ENCODE results near the gene CEP89.
"Not testable (repeated sequence)": the region's sequence is repeated elsewhere in the genome, so short reads cannot be mapped to it uniquely, and the experiment has no call there.

Gene CEP89

DNA sequence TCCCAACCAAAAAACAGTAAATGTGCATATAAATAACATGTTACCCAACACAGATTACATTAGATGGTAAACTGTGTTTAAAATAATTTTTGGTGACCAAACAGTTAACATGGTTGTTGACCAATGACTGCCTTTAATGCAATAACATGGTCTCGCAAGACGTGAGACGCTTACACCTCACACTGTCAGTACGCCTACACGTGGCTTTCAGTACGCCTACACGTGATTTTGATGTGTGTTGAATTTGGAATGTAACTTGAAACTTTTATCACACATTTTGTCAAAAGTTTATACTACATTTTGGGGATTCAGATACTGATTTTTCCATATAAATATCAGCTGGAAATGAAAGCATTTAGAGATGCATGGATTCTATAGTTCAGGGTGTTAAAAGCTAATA, 134.2 kb downstream of the CEP89 start:
- DNase-seq (ENCODE audit: low read depth), result no peak

DNA sequence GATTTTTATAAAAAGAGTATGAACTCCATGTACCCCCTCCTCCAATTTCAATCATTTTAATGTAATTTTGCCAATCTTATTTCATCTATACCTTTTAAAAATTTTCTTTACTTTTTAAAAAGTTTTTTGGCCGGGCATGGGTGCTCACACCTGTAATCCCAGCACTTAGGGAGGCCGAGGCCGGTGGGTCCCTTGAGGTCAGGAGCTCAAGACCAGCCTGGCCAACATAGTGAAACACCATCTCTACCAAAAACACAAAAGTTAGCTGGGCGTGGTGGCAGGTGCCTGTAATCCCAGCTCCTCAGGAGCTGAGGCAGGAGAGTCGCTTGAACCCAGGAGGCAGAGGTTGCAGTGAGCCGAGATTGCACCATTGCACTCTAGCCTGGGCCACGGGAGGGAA, 138.4 kb downstream of the CEP89 start:
- DNase-seq (ENCODE audit: low read depth), result not testable (repeated sequence)

DNA sequence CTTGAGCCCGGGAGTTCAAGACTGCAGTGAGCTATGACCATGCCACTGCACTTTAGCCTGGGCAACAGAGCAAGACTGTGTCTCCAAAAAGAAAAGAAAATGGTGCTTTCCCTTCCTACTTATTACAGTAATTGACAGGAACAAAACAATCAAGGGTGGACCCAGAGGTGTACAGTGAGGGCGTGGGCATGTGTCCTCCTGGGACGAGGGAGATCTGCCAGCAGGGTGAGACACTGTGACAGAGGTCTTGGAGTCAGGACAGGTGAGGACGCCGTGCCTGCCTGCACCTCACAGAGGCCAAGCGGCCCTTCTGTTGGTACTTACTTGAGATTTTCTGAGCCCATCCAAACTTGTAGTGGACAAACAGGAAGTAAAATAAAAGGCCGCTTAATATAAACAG, 138.9 kb downstream of the CEP89 start:
- not testable (repeated sequence) for DNase-seq (ENCODE audit: low read depth)

DNA sequence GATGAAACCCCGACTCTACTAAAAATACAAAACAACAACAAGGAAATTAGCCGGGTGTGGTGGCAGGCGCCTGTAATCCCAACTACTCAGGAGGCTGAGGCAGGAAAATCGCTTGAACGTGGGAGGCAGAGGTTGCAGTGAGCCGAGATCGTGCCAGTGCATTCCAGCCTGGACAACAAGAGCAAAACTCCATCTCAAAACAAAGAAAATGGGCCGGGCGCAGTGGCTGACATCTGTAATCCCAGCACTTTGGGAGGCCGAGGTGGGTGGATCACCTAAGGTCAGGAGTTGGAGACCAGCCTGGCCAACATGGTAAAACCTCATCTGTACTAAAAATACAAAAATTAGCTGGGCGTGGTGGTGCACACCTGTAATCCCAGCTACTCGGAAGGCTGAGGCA, 139.7 kb downstream of the CEP89 start:
- not testable (repeated sequence) for DNase-seq (ENCODE audit: low read depth)

DNA sequence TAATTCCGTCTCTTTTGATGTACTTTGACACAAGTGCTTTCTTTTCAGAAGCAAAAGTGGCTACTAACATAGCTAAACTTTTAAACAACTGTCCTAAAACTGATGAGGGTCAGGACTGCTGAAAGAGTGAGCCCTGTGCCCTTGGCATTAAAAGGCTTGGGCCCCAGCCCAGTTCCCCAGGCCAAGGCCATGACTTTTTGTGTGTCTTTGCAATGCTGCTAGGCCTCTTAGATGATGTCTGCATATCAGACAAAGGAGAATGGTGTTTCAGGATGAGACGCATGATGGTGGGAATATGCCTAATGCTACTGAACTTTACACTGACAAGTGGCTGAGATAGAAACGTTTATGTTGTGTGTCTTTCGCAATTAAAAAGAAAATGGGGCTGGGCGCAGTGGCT, 140.1 kb downstream of the CEP89 start:
- no peak for DNase-seq (ENCODE audit: low read depth)

DNA sequence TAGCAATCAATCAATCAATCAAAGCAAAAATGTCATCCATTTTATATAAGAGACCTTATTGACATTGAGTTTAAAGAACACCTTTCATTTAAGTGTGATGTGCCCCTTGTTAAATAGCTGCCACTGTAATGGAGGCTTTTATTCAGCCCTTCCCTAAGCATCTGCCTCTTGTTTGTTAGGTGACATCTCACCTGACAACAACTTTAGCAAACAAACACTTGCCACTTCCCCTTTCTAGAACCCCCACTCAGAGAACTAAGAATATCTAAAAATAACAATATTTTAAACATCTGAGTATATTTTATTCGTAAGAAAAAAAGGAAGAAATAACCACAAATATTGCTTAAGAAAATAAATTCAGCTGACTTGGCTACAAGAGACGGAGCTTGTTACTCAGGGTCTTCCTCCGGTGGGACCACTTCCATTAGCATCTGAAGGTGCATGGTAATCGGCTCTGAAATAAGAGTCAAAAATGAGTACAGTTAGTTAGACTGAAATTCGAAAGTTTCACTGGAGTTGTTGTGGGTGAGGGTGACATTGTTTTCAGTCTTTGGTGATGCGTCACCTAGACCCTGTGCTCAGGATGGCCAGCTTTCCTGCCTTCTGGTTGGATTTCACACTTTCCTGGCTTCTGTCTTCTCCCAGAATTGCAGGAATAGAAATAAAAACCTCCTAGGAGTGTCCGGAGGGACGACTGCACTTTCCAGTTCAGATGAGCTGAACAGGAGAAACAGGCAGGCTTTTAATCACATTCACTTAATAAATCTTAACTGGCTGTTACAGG, 141.3 kb downstream of the CEP89 start:
- DNase-seq (ENCODE audit: low read depth), result no peak

DNA sequence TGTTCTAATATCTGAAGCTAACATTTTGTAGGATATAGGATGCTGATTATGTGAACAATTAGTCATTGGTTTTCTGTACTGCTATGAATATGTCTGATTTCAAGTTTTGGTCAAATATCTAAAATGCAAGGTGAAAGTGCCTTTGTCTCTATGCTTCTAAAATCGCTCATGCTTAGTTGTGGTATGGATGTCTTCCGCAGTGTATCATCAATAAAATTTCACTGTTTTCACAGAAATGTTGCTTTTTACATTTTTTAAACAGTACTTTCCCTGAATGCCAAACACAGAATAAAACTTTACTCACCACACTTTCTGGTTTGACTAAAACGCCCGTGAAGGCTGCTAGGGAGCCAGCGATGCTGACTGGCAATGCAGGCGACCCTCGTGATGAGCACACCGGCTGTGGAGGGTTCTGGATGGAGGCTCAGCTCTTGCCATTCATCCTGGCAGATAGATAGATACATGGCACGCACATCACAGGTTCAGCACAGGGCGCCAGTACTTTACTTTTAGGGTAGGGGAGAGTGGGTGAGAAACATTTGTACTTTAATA, 142.3 kb downstream of the CEP89 start:
- DNase-seq (ENCODE audit: low read depth), result no peak

DNA sequence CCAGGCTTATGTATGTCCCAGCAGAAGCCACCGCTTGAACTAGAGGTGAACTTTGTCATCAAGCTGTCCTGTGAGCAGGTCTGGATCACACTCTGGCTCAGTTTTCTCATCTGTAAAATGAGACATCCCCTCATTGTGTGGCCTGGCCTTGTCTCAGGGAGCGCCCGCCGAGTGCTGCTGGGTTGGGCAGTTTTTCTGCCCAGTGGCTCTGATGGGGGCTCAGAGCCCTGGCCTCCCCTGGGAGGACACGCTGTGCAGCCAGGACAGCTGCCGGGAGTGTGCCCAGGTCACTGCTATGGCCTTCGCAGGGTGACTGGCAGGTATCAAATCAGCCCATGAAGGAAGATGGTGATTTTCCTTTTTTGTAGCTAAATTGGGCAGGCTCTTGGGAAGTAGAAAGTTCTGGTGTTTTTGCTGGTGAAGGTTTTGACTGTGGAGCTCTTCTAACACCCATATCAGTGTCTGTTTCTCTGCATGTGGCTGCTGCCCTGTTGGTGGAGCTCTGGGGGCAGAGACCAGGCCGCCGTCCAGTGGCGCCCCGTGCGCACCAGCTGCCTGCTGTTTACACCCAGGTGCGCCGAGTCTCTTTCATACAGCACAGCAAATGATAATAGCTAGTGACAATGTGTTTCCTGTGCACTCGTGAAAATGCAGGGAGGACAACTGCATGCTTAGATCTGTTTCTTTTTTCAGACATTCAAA, 143.0 kb downstream of the CEP89 start:
- no peak for DNase-seq (ENCODE audit: low read depth)

DNA sequence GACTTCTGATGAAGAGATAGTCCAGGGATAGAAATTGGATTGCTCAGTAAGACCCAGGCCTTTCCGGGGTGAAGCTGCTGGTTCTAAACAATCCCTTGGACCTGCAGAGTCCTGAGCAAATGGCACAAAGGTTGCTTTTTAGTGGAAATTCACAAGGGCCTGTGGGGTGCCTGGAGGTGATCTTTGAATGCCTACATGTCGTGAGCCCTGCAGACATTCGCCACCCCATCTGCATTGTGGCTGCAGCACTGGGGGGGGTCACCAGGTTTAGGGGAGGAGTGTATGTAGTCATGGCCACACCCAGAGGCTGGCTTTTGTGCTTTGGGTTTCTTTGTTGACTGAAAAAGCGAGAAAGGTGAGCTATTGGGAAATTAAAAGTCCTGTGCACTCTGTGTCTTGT, 143.6 kb downstream of the CEP89 start:
- DNase-seq (ENCODE audit: low read depth), result no peak
